Pancreas (tissue), 10 donors: Measurements from ENCODE around the gene ERC1. TPM values are rescaled to one million over a fixed set of nuclear protein-coding genes. Genes with fewer than 3 reads are reported as not detected.

ENCODE experiments used
- ATAC-seq, 4 donors: fragments of 200-7000 bp; cut with Tn5 transposase; one replicate each; pipeline versions ENCODE4 v1.8.0 to v1.9.1; 2020; ENCODE audit warnings: mild to moderate bottlenecking in 4 of 4, moderate library complexity in 4 of 4
- DNase-seq, 6 donors: peaks; one replicate each; pipeline ENCODE4 v3.0.0-alpha.2; 2020
- FAIRE-seq: peaks from 2 replicates; lab custom pipeline; 2012; peaks lifted over from hg19 to GRCh38; lab: Jason Lieb, UNC
- H3K27ac ChIP-seq, 4 donors: fragments of 200-600 bp; sonication (generic); 1 replicate in 3 of 4; 2 replicates in 1 of 4; pipeline versions ENCODE4 v1.5.0 to v1.8.0; 2020
- H3K27me3 ChIP-seq, 4 donors: fragments of 200-600 bp; one replicate each; pipeline ENCODE4 v1.8.0; 2021
- H3K36me3 ChIP-seq, 3 donors: fragments of 200-600 bp; sonication (generic) in 1 of 3; one replicate each; pipeline versions ENCODE4 v1.5.0 to v1.8.0; 2020 to 2021
- H3K4me1 ChIP-seq, 3 donors: fragments of 200-600 bp; one replicate each; pipeline ENCODE4 v1.8.0; 2021
- H3K4me3 ChIP-seq, 4 donors: fragments of 200-600 bp; sonication (generic) in 2 of 4; one replicate each; pipeline versions ENCODE4 v1.5.0 to v1.8.0; 2020 to 2021
- H3K9me3 ChIP-seq, 4 donors: fragments of 200-600 bp; one replicate each; pipeline ENCODE4 v1.8.0; 2021
- WGBS, 2 donors: extraction: QIAGEN DNeasy Blood & Tissue Kit; methylation state at CpG; one replicate each; pipeline ENCODE4 v1.1.7; 2013; 5-methylcytosine and 5-hydroxymethylcytosine counted together
- intact Hi-C, 3 donors: fragments of 100-400 bp; cut with DNase I; formaldehyde crosslinking; loops; one replicate each; pipeline versions ENCODE4 v1.11.1 to v1.14.2; 2022
- polyA plus RNA-seq, 2 donors: library from polyadenylated mRNA; stranded (reverse); fragments of 200-250 nt; gene quantifications; one replicate each; pipeline ENCODE4 v1.2.3, GENCODE V29; 2013
- total RNA-seq, 6 donors: library from RNA; stranded (reverse); fragmentation: NEBNext Ultra II Directional in 4 of 6; extraction: Animal tissue kit (Norgen Biotek cat#: 25700) in 4 of 6; gene quantifications; one replicate each; pipeline versions ENCODE4 v1.2.1 to v1.2.4, GENCODE V29; 2021 to 2023
- TF ChIP-seq, protein P1 (sequence below), 4 donors: fragments of 200-600 bp; sonication (generic) in 3 of 4; IDR thresholded peaks; one replicate each; pipeline versions ENCODE4 v1.5.0 to v1.8.0; 2021; ENCODE audit warnings: antibody characterized with exemption in 4 of 4
- donor health status: healthy with polysubstance abuse.
- donor health status: DM: no; HTN: no; CAD: no; lungs with moderate emphysema.
- donor health status: DM: no; HTN: no; CAD: no.
- donor health status: control.
- donor health status: control.
- donor health status: Bipolar disorder and iron deficiency.
- donor health status: DM: yes; HTN: yes; CAD: no.
- donor health status: DM: no; HTN: no; CAD: no.
- donor health status: DM: no; HTN: no; CAD: no.
- donor health status: DM: yes; HTN: yes; CAD: no.

Gene ERC1
- total and polyA plus RNA-seq, 8 donors, result 4.1 to 41.4 (median 20.5) TPM

GRCh38 chr12:1479645-1480044, 488.6 kb downstream of the ERC1 start:
- TF ChIP-seq, protein P1, sequence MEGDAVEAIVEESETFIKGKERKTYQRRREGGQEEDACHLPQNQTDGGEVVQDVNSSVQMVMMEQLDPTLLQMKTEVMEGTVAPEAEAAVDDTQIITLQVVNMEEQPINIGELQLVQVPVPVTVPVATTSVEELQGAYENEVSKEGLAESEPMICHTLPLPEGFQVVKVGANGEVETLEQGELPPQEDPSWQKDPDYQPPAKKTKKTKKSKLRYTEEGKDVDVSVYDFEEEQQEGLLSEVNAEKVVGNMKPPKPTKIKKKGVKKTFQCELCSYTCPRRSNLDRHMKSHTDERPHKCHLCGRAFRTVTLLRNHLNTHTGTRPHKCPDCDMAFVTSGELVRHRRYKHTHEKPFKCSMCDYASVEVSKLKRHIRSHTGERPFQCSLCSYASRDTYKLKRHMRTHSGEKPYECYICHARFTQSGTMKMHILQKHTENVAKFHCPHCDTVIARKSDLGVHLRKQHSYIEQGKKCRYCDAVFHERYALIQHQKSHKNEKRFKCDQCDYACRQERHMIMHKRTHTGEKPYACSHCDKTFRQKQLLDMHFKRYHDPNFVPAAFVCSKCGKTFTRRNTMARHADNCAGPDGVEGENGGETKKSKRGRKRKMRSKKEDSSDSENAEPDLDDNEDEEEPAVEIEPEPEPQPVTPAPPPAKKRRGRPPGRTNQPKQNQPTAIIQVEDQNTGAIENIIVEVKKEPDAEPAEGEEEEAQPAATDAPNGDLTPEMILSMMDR (IDR thresholded peaks at IDR 0.05), result no peak
- no peak for FAIRE-seq

DNA sequence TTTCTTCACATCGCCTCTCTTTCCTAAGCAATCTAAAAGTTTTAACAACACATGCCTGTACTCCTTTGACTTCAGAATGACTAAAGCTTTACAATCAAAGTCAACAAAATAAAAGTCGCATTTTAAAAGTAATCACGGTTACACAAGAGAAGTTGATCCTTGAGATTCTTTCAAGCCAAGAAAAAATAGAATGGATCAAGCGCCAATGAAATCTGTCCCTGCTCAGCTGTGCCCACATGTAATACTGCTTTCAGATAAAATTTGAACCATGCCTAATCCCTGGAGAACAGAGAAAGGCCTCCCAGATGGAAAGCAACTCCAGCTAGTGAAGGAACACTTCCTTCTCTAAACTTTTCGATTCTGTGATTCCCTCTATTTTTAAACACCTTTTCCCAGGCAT, 490.3 kb downstream of the ERC1 start:
- no peak overlapping the region for H3K4me3 ChIP-seq
- TF ChIP-seq, protein P1 (IDR thresholded peaks at IDR 0.05), result no peak
- DNase-seq, result no peak
- no peaks in the 10 kb centered on the region for H3K4me1 ChIP-seq
- WGBS, 2 donors, result 75 to 84% methylated on average over 5 of the region's 5 CpGs
- H3K27ac ChIP-seq, result no peak overlapping the region
- no peaks in the 10 kb centered on the region for H3K27me3 ChIP-seq
- ATAC-seq, result no peak
- H3K36me3 ChIP-seq, result no peaks in the 10 kb centered on the region
- H3K9me3 ChIP-seq, result no peaks in the 10 kb centered on the region
- no peak for FAIRE-seq
- intact Hi-C loops, result no loop called here

More at GRCh38 chr12:1479645-1480044, 488.6 kb downstream of the ERC1 start:
- Histone ChIP-seq H3K27me3 (no peaks in the 10 kb centered on the region), H3K4me1 (no peaks in the 10 kb centered on the region), H3K36me3 (no peaks in the 10 kb centered on the region), H3K27ac (no peak overlapping the region), H3K9me3 (no peaks in the 10 kb centered on the region), H3K4me3 (no peak overlapping the region)
- intact Hi-C loops, result no loop called here
- ATAC-seq (no peak), DNase-seq (no peak)
- WGBS, 2 donors, result 95 to 96% methylated on average over 11 of the region's 11 CpGs

GRCh38 chr12:1481906-1482305, 490.9 kb downstream of the ERC1 start:
- TF ChIP-seq, protein P1 (IDR thresholded peaks at IDR 0.05), result no peak
- FAIRE-seq, result no peak
- H3K9me3 ChIP-seq, result no peaks in the 10 kb centered on the region
- ATAC-seq, result no peak
- no peaks in the 10 kb centered on the region for H3K27me3 ChIP-seq
- H3K36me3 ChIP-seq, result no peaks in the 10 kb centered on the region
- intact Hi-C loops, result no loop called here
- WGBS, 2 donors, result 96 to 98% methylated on average over 8 of the region's 8 CpGs
- no peak overlapping the region for H3K4me3 ChIP-seq
- H3K4me1 ChIP-seq, result no peaks in the 10 kb centered on the region
- DNase-seq, result no peak
- H3K27ac ChIP-seq, result no peak overlapping the region

GRCh38 chr12:1488908-1489381, 497.9 kb downstream of the ERC1 start:
- DNase-seq, result no peak
- TF ChIP-seq, protein P1 (IDR thresholded peaks at IDR 0.05), result no peak
- no peaks in the 10 kb centered on the region for H3K9me3 ChIP-seq
- no peaks in the 10 kb centered on the region for H3K36me3 ChIP-seq
- H3K27ac ChIP-seq, result no peak overlapping the region
- H3K4me3 ChIP-seq, result no peak overlapping the region
- no peaks in the 10 kb centered on the region for H3K4me1 ChIP-seq
- intact Hi-C loops, result no loop called here
- ATAC-seq, result peak in 2 of 4 donors; percentile 30 to 32
- H3K27me3 ChIP-seq, result no peaks in the 10 kb centered on the region
- WGBS, 2 donors, result 83 to 87% methylated on average over 13 of the region's 13 CpGs
- FAIRE-seq, result no peak

GRCh38 chr12:1491983-1492697, 501.1 kb downstream of the ERC1 start:
- Histone ChIP-seq H3K27me3 (no peaks in the 10 kb centered on the region), H3K36me3 (no peaks in the 10 kb centered on the region), H3K9me3 (no peaks in the 10 kb centered on the region), H3K4me3 (no peak overlapping the region), H3K27ac (no peak overlapping the region), H3K4me1 (peaks cover 0 to 5% (median 0%) of the 10 kb centered on the region in 3 donors)
- TF ChIP-seq, protein P1 (IDR thresholded peaks at IDR 0.05), result no peak
- intact Hi-C loops, result no loop called here
- ATAC-seq (no peak), DNase-seq (no peak), FAIRE-seq (no peak)
- WGBS, 2 donors, result 77 to 82% methylated on average over 16 of the region's 16 CpGs
